Central memory CD4-positive, alpha-beta T cell (primary cell): ENCODE results near the gene GPR4.
"Not testable (repeated sequence)": the region's sequence is repeated elsewhere in the genome, so short reads cannot be mapped to it uniquely, and the experiment has no call there.

Experiments
- DNase-seq: peaks from one replicate; pipeline ENCODE4 v3.0.0; 2022
- total RNA-seq, 3 experiments: gene quantifications; one replicate each; lab custom pipeline; 2026; lab: John Stamatoyannopoulos, UW

Gene GPR4
- 0 to 0.04 (median 0) reads per million in 3 experiments for total RNA-seq

- no peak for DNase-seq
These were observed at the start of gene GPR4 for GRCh38 chr19:45601524-45602374. TSS of gene GPR4 (minus strand) at chr19:45602212. CDS start at chr19:45591866, 10,346 bp downstream.

- no peak for DNase-seq
These were observed 48.7 kb upstream of the GPR4 start for GRCh38 chr19:45650722-45651121.

DNA sequence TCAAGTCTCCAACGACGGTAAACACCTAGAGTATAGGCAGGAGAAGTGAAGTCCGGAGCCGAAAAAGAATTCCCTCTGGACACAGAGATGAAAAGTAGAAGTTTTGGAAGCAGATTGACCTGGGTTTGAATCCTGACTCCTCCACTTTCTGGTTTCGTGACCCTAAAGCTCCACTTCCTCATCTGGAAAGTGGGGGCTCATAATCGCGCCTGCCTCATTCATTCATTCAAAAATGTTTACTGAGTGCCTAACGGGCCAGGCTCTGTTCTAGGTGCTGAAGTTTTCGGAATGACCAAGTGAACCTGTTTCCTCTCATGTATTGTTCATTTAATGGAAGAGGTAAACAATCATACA lies 44.3 kb upstream of the GPR4 start:
- no peak for DNase-seq

- peak; percentile 62 for DNase-seq
These were observed 43.8 kb upstream of the GPR4 start for GRCh38 chr19:45645631-45646344.

DNA sequence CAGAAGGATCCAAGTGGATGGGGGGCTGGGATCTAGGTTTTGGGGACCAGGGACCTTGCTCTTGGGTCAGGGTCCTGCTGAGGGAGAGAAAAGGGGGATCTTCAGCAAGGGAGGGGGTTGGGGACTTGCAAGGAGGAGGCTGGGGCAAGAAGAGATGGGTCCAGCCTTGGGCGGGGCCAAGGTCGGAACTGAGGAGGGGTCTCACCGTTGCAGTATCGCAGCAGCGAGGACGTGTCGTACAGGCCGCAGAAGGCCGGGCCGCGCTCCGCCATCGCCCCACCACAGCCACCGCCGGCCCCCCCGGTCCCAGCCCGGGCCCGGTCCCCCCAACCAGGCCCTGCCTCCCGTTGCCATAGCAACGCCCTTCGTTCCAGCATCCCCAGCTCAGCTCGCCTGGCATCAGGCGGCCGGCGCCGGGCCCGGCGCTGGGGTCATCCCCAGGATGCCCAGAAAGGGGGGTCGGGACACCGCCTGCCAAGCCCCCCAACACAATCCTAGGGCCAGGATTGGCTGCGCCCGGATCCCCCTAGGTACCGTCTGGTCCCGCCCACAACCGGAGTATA lies 43.1 kb upstream of the GPR4 start:
- DNase-seq: no peak

- DNase-seq: no peak
These were observed 42.1 kb upstream of the GPR4 start for GRCh38 chr19:45643927-45644771.

GRCh38 chr19:45643024-45643926 lies 41.3 kb upstream of the GPR4 start:
- peak; percentile 84 for DNase-seq

DNA sequence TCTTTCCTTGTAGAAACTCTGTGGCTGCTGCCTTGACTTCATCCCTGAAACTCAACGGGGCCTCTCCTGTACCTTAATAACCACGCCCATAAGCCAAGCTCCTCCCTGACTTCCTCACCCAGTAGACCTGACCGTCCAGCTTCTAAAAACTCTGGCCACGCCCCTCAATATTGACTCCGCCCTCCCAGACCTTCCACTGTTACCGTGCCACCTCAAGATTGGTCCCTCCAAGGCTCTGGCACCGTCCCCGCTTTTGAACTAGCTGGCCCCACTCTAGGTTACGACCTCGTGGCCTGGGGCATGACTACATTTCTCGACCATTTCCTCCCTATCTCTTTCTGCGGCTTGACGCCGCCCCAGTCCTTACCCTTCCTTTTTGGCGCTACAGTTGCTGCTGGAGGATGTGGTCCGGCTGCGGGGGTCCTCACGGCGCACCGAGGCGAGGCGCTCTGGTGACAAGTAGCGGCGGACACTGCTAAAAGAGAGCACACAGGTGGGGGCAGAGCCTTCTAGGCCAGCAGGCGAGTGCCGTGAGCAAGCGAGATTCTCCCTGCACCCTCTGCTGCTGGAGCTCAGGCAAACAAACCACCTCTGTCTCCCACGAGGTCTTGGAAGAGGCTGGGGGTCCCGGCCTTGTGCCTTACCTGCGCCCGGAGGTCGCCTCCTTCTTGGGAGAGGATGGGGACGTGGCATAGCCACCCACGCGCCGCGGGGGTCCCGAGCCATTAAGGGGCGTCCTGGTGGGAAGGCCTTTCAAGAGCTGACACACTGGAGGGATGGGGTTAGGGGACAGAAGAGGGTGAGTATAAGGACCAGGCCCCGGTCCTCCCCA lies 39.5 kb upstream of the GPR4 start:
- peak; percentile 33 for DNase-seq

DNA sequence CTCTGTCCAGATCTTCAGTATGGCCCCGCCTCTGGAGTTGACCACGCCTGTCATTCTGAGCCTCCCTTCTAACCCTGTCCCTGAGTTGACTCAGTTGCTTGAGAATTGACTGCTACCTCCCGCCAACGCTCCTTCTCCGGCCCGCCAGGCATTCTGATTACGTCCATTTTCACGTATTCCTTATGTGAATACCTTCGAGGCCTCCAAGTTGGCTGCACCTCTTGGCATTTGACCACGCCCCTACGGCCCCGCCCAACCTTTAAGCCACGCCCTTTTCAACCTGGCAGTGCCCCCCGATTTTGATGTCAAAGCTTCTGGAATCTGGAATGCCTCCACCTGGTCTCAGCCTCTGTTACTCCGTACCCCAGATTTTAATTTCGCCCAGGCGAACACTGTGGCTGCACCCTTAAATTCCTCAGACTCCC lies 38.8 kb upstream of the GPR4 start:
- no peak for DNase-seq

- DNase-seq: peak; percentile 37
These were observed 37.1 kb upstream of the GPR4 start, which contains the start of gene EML2 for GRCh38 chr19:45638930-45639729. TSS of gene EML2 (minus strand) at chr19:45639397. CDS start at chr19:45639376, 21 bp downstream.

DNA sequence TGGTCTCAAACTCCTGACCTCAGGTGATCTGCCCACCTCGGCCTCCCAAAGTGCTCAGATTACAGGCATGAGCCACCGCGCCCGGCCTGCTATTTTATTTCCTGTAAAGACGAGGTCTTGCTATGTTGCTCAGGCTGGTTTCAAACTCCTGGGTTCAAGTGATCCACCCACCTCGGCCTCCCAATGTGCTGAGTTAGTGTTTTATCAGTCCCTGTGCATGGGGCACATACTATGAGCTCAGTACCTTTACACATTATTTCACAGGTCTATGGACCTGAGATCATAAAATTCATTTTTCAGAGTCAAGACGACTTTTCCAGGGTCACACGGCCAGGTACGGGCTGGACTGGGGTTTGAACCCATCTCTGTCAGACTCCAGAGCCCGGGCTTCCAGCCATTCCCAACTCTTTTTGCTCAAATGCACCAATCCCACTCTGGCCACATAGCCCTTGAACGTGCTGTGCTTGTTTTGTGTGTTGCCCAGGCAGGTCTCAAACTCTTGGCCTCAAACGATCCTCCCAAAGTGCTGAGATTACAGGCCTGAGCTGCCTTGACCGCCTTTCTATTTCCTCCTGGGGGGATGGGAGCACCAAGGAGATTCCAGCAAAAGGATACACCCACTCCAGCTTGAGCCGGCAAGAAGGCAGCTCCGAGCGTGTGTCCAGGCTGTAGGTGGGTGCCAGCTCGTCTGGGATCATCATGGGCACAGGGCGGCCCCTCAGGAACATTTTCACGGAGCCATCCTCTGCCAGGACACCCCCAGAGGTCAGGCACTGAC lies 36.1 kb upstream of the GPR4 start:
- DNase-seq: no peak

GRCh38 chr19:45636902-45637301 lies 34.9 kb upstream of the GPR4 start:
- DNase-seq: no peak

GRCh38 chr19:45636275-45636674 lies 34.3 kb upstream of the GPR4 start:
- DNase-seq: no peak

DNA sequence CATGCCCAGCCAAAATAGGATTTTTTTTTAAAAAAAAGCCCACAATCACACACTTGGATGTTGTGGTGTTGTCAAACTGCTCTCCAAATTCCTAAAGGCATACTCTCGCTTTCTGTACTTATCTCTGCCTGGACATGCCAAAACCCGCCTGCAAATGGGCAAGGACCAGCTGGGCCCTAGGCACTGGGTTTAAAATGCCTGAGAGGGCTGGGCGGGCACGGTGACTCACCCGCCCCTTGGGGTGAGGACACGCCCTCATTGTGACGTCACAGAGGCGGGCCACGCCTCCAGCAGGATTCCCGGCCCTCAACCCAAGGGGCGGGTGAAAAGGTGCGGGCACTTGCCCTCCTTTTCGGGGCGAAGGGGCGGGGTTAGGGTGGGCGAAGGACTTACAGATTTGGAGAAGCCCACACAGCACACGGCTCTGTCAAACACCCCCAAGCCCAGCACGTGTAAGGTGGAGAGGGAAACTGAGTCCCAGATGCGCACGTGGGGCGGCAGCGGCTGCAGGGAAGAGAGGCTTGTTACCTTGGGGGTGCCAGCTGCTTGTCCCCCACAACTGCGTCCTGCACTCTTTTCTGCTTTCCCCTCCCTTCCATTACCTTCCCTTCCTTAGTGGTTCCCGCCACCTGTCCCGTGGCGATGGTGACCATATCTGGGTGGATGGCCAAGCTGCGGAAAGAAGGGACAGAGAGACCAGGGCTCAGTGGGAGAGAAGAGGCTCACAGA lies 30.6 kb upstream of the GPR4 start:
- DNase-seq: peak; percentile 17

DNA sequence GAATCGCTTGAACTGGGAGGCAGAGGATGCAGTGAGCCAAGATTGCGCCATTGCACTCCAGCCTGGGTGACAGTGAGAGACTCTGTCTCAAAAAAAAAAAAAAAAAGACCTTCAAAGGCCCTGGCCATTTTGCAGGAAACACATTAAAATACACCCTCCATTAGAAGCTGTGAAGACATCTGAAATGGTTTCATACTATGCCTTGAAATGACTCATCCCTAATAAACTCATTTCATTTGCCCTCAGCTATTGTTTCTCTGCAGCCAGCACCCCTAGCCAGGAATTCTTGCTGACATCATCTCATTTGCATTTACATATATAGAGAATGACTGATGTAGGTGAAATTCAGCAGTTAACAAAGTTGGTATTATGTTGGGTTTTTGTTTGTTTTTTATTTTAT lies 28.5 kb upstream of the GPR4 start:
- no peak for DNase-seq

DNA sequence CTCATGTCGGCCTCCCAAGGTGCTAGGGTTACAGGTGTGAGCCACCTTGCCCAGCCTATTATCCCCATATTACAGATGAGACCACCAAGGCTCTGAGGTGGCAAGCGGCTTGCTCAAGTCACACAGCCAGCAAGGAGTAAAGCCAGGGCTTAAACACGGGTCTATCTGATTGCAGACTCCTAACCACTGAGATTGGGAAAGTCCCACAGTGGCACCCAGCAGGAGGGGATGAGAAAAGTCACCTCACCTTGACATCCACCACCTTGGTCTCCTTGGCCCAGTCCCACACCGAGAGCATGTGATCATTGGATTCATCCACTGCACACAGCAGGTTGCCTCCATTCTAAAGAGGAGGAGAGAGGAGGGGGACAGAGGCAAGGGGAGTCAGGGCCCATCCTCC lies 27.7 kb upstream of the GPR4 start:
- no peak for DNase-seq

GRCh38 chr19:45628219-45628618 lies 26.2 kb upstream of the GPR4 start:
- not testable (repeated sequence) for DNase-seq

- no peak for DNase-seq
These were observed 22.0 kb upstream of the GPR4 start for GRCh38 chr19:45623984-45624383.
